ENCODE results near the gene SH3PXD2A. TPM values are rescaled to one million over a fixed set of nuclear protein-coding genes. Genes with fewer than 3 reads are reported as not detected.
A peak's percentile ranks its signal among the peaks of the same experiment; 100 is the strongest.

The SH3PXD2A gene
- total RNA-seq, 1 experiment from 2014 or later, result 9.7 TPM

- DNase-seq (ENCODE audit: low read depth), result no peak
Observed at GRCh38 chr10:103687718-103688117, 167.7 kb downstream of the SH3PXD2A start.

- no peak for DNase-seq (ENCODE audit: low read depth)
Observed at GRCh38 chr10:103687172-103687571, 168.2 kb downstream of the SH3PXD2A start.

GRCh38 chr10:103685880-103686669, 169.3 kb downstream of the SH3PXD2A start:
- DNase-seq (ENCODE audit: low read depth), result no peak

DNA sequence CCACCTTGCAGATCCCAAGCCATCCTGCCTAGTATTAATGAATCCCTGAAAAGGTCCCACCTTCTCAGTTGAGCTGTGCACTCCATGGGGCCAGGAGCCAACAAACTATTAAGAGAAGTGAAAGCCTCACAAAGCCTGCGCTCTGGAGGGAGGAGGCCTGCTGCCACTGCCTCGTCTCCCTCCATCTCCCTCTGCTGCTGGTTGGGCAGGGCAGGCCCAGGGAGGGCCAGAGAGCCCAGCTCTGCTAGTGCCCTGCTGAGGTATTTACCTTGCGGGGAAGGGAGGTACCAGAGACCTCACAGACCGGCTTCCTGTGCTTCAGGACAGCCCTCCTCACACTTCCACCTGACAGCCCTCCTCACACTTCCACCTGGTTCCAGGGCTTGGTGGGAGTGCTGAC, 171.5 kb downstream of the SH3PXD2A start:
- DNase-seq (ENCODE audit: low read depth), result no peak

GRCh38 chr10:103682631-103683030, 172.7 kb downstream of the SH3PXD2A start:
- no peak for DNase-seq (ENCODE audit: low read depth)

DNA sequence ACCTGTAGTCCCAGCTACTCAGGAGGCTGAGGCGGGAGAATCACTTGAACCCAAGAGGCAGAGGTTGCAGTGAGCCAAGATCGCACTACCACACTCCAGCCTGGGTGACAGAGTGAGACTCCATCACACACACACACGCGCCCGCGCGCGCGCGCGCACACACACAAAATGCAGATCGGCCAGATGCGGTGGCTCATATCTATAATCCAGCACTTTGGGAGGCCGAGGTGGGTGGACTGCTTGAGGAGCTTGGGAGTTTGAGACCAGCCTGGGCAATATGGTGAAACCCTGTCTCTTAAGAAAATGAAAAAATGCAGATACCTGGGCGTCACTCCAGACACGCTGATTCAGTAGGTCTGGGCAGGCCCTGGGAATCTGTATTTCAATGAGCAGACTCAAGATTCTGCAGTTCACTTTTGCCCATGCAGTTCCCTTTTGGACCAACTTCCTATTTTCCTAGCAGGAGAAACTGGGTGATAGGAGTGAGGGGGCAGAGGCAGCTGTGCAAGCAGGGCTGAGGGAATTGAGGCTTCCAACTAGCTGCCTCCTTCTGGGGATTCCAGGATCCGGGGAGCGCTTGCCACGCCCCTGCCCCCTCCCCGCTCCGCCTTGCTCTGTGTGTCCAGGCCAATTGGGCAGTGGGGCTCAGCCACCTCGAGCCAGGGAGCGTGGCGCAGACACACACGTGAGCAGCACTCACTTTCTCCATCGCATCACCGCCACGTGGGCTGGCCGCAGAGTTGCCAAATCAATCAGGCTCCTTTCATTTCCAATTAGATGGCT, 173.6 kb downstream of the SH3PXD2A start:
- no peak for DNase-seq (ENCODE audit: low read depth)

DNA sequence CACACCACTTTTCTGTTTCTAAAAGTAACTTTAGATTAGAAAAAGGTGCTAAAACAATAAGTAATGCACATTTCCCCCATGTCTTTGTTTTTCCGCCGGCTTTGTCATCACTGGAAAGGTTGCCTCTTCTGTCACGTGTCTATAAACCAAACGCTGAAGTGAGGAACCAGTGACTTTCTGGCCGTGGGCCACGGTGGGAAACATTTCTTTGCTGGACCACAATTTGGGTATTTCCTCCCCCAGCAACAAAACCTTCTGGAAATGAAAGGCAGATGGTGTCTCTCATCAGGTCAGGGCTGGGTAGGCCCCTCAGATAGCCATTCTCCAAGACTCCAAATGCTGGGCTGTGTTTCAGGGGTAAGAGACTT, 174.5 kb downstream of the SH3PXD2A start:
- no peak for DNase-seq (ENCODE audit: low read depth)

GRCh38 chr10:103679096-103679790, 176.1 kb downstream of the SH3PXD2A start:
- peak; percentile 42 for DNase-seq (ENCODE audit: low read depth)

GRCh38 chr10:103678178-103678526, 177.2 kb downstream of the SH3PXD2A start:
- DNase-seq (ENCODE audit: low read depth), result peak; percentile 93

DNA sequence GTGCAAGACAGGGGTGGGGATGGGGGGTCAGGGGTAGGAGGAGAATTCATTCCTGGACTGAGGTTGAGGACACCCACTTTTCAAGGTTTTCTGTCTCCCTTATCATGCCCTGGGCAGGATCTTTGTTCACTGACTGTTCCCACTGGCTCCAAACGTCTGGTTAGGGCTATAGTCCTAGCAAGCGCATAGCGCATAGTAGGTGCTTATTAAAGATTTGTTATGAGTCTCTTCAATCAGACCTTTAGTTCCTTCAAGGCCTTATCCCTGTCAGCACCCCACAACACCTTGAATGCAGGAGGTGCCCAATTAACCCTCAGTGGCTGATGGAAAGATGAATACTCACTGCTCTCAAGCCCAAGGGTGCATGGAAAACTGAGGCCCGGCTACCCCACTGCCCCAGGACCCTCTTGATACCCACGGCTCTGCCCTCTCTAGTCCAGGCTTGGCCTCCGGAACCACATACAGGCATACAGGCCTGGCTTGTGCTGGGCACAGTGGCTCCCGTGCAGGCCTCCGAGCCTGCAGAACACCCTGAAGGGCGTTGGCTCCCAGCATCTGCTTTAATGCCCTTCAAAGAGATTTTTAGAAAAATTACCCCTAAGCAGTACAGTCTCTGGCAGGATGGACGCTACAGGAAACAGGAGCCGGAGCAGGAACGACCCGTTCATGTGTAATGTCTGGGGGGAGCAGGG, 177.7 kb downstream of the SH3PXD2A start:
- no peak for DNase-seq (ENCODE audit: low read depth)

DNA sequence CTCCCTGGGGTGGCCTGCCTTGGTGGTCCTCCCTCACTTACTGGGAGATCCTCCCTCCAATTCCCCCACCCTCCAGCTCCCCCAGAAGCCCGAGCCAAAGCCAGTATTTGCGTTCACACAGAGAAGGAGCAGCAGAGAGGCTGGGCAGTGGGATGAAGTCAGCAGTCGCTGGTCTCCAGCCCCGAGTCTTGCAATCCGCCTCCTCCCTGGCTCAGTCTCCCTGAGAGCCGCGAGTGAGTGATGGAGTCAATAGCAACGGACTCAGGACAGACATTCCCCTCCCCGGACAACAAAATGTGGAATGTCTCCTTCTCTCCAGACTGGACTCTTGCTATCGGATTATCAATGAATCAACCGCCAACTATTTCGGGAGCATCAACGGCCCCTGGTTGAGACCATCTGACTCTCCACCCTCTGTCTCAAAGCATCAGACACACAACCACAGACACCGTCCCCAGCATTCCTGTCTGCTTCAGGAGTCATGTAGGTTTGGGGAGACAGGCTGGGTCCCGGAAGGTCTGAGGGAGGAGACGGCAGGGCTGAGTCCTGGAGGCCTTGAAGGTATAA, 178.4 kb downstream of the SH3PXD2A start:
- no peak for DNase-seq (ENCODE audit: low read depth)

DNA sequence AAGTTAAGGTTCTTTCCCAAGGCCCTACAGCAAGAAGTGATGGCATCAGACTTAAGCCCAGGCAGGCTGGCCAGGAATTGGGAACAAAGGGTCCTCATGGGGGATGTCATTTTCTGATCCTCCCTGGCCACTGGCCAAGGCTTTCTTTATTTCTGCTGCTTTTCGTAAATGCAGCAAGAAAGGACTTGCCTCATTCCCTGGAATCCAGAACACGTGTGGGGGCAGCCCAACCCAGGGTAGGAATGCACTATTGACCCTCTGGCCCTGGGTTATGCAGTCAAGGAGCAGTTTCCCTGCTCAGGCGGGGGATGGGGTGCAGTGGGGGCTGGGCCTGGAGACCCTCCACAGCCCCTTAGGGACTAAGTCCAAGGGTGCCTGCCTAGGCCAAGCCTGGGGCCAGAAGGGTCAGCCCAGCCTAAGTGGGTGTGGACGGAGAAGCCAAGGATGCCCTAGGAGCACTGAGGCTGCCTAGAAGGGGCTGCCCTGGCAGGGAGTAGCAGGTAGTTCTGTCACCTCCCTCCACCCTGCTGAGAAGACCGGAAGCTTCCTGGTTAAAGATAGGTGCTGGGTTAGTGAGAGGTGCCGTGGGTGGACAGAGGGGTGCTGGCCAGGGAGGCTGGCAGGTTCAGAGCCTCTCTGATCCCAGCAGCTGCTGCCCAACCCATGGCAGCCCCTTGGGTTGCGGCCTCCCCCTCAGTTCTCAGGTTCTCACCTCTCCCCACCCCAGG, 179.2 kb downstream of the SH3PXD2A start:
- DNase-seq (ENCODE audit: low read depth), result no peak

DNA sequence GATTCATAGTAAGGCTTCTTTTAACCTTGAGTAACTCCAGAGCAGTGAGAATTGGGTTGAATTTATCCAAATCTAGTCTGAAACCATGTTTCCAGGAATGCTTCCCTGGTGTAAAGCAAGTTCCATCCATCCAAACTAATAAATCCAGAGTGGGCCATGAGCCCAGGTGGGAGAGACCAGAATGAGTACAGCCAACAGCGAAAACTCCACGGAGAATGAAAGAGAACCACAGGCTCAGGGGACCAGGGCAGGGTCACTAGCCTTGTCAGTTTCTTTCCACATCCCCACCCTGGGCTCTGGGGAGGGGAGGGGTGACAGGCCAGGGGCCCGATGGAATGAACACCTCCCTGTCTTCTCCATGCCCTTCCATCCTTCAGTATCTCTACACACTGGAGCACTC, 181.8 kb downstream of the SH3PXD2A start:
- no peak for DNase-seq (ENCODE audit: low read depth)

- no peak for DNase-seq (ENCODE audit: low read depth)
Observed at GRCh38 chr10:103672345-103672744, 183.0 kb downstream of the SH3PXD2A start.

DNA sequence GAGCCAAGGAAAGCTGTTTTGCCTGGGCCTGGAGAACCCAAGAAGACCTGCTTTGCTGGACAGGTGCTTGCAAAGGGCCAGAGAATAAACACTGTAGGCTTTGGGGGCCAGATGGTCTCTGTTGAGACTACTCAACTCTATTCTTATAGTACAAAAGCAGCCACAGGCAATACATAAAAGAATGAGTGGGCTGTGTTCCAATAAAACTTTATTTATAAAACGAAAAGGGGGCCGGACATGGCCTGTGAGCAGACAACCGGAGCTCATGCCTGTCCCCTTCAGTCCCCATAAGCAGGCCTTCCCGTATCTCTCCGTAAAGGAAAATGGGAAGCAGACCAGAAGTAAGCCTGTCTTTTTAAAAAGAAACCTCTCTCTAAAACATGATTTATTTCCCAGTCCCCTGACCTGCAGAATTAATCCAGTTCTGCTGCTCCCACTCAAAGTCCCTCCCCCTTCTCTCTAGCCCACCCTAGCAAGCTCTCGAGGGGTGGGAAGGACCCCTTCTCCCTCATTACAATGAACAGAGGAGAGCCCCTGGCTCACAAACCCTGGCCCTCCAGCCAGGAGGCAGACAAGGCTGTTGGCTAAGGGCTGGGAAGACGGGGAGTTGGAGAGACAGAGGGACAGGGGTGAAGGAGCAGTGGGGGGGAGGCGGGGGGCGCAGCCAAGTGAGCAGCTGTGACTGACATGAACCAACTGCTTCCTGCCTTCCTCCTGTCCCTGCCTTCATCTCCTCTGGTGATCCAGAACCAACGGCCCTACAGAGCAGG, 184.1 kb downstream of the SH3PXD2A start:
- DNase-seq (ENCODE audit: low read depth), result no peak

DNA sequence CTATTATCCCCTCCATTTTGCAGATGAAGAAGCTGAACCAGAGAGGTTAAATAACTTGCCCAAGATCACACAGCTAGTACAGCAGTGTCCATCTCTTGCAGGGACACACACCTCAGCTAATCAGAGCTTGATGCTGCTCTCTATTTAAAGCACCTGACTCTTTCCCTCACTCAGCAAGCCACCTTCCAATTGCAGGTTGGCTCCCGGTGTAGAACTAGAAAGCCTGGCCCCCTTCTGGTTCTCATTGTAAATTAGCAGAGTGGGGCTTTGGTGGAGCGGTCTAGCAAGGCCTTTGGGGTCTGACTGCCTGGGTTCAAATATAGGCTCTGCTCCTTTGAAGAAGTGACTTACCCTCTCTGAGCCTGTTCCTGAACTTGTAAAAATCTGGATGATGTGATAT, 185.4 kb downstream of the SH3PXD2A start:
- no peak for DNase-seq (ENCODE audit: low read depth)

GRCh38 chr10:103669243-103669929, 186.0 kb downstream of the SH3PXD2A start:
- DNase-seq (ENCODE audit: low read depth), result no peak

- no peak for DNase-seq (ENCODE audit: low read depth)
Observed at GRCh38 chr10:103668351-103669242, 186.8 kb downstream of the SH3PXD2A start.

- DNase-seq (ENCODE audit: low read depth), result no peak
Observed at GRCh38 chr10:103667356-103667755, 188.0 kb downstream of the SH3PXD2A start.
